GM19455 (cell line): Measurements from ENCODE around the gene MVK.
A peak's percentile ranks its signal among the peaks of the same experiment; 100 is the strongest.

Source experiments
- ATAC-seq: cut with Tn5 transposase; IDR thresholded peaks from one replicate; pipeline ENCODE4 v1.9.1; 2021; ENCODE audit not compliant: unreplicated experiment

MVK gene

DNA sequence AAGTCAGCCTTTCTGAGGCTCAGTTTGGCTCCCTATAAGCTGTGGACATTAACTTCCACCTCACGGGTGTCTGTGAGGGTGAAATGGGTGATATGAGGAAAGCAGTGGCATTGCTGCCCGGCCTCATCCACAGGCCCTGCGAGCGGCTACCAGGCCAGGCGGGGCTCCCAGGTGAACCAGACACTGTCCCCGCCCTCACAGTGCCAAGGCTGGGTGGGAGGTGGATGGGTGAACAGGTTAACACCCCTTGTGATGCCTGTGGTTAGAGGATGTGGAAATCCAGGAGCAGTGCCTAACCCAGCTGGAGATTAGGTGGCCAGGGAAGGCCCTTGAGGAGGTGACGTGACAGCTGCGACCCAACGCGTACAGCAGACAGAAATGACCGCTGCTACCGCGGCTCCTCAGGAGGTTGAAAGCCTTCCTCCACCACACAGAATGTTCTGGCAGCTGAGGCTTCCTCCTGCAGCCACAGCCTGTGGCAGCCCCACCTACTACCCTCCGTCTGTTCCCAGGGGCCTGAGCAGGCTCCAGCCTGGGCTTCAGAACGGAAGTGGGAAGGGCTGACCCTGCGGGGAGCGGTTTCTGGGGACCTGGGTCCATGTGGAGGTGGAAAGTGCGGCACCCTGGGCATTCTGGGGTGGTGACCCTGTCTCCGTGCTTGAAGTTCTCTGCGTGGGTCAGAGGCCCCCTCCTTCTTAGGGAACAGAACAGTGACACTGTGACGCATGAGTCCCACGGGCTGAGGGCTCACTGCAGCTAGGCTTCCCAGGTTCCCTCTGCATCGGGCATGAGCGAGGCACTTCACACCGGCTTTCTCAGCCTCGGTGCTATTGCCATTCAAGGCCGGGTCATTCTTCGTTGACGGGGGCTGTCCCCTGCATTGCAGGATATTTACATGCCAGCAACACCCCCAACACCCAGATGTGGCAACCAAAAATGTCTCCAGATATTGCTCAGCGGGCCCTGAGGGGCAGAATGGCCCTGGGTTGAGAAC lies 10.0 kb upstream of the MVK start:
- no peak for ATAC-seq

DNA sequence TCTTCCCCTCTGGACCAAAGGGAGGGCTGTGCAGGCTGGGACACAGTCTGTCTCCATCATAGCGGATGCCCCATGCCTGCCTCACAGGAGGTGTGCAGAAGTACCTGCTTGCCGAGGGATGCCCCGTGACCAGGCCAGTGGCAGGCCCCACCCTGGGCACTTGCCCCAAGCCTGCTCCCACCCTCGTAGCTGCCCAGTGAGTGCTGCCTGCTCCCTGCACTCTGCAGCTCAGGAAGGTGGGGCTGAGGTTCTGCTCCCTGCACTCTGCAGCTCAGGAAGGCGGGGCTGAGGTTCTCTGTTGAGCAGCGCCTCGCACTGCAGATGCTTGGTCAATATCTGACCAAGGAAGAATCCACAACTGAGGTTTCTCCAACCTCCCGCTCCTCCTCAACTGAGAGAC lies 7.2 kb upstream of the MVK start:
- no peak for ATAC-seq

- ATAC-seq = no peak
Measured at GRCh38 chr12:109567296-109567695, 6.3 kb upstream of the MVK start.

DNA sequence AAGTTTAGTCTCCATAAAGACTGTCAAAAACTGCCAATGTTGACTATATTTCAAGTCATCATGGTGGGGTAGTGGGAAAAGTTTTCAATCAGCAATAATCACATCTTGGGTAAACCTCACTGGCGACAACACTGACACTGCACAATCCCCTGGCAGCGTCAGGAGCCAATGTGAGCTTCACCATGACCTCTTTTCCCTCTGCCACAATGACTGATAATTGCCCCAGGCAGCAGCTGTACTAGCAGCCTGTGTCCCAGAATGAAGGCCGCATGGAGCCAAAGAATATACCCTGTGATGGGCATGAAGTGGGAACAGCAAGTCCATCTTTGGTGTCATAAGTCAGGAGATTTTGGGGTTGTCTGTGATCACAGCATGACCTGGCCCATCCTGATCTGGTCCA lies 5.6 kb upstream of the MVK start:
- no peak for ATAC-seq

- ATAC-seq = no peak
Measured at GRCh38 chr12:109568486-109568885, 5.1 kb upstream of the MVK start.

DNA sequence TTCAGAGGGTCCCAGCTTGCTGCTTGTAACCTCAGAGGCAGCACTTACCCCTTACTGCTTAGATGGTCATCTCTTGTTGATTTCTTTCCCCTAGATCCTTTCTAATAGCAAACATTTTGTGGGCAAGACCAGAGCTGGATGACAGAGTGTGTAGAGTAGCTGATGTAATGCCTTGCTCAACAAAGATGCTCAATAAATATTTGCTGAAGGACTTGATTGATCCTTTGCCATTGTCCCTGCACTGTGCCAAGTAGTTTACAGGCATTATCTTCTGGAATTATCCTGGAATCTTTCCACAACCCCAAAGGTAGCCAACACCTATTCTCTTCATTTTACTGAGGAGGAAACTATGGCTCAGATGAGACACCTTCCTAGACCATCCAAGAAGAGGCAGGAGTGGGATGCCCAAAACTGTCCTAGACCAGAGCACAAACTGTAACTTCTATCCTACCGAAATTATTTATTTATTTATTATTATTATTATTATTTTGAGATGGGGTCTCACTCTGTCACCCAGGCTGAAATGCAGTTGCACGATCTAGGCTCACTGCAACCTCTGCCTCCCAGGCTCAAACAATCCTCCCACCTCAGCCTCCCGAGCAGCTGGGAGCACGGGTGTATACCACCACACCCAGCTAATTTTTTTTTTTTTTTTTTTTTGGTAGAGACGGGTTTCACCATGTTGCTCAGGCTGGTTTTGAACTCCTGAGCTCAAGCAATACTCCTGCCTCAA lies 1.7 kb upstream of the MVK start:
- no peak for ATAC-seq

- no peak for ATAC-seq
Measured at GRCh38 chr12:109572506-109572845, 1.1 kb upstream of the MVK start.

DNA sequence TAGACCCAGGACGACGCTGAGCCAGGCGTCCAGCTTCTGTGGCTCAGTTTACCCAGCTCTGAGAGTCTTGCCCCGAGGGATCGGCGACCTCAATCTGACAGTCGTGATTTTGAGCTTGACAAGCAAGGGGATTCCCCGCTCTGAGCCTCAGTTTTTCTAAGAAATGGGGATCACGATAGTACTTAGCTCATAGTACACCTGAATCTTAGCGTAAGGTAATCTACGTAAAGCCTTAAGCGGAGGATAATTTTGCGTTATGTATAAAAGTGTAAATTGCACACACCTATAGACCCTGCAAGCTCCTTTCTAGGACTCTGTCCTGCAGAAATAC lies 285 bp downstream of the MVK start:
- ATAC-seq = peak; percentile 7

DNA sequence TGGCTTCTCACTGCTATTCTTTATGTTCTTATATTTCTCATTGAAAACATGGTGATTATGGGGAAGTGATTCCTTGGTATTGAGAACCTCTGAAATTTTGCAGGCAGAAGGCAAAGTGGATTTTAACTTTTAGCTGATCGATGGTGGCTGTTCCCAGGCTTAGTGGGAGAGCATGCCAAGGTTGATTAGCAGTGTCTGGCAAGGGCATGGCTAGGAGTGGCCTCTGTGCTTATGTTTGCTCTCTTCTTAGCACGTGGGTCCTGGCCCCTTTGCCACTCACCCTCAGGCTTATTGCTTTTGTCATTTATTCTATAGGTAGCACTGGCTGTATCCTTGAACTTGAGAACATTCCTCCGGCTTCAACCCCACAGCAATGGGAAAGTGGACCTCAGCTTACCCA lies 2.1 kb downstream of the MVK start:
- no peak for ATAC-seq

- ATAC-seq = no peak
Measured at GRCh38 chr12:109577311-109577710, 3.7 kb downstream of the MVK start.

- no peak for ATAC-seq
Measured at GRCh38 chr12:109578330-109578927, 4.8 kb downstream of the MVK start.

DNA sequence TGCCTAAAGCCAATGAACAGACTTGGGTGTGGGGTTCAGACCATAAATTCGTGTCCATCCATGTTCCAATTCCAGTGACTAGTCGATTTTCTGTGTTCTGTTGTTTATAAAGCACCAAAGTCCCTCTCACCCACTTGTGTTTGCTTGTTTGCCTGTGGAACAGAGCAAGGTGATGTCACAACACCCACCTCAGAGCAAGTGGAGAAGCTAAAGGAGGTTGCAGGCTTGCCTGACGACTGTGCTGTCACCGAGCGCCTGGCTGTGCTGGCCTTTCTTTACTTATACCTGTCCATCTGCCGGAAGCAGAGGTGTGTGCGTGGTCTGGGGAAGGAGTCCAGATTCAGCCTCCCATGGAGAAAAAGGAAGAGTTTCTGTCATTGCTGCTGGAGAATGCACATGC lies 6.0 kb downstream of the MVK start:
- no peak for ATAC-seq

GRCh38 chr12:109580272-109580671 lies 6.7 kb downstream of the MVK start:
- ATAC-seq = no peak

GRCh38 chr12:109580684-109581333 lies 7.2 kb downstream of the MVK start:
- ATAC-seq = no peak

DNA sequence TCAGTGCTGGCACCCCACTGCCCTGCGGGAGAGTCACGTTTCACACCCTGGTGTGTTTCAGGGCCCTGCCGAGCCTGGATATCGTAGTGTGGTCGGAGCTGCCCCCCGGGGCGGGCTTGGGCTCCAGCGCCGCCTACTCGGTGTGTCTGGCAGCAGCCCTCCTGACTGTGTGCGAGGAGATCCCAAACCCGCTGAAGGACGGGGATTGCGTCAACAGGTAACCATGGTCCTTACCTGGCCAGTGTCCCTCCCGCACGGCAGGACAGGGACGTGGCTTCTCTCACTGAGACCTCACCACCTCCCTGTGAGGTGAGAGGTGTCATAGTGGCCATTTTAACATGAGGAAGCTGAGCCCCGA lies 7.7 kb downstream of the MVK start:
- ATAC-seq = no peak

GRCh38 chr12:109581856-109582255 lies 8.3 kb downstream of the MVK start:
- ATAC-seq = no peak

DNA sequence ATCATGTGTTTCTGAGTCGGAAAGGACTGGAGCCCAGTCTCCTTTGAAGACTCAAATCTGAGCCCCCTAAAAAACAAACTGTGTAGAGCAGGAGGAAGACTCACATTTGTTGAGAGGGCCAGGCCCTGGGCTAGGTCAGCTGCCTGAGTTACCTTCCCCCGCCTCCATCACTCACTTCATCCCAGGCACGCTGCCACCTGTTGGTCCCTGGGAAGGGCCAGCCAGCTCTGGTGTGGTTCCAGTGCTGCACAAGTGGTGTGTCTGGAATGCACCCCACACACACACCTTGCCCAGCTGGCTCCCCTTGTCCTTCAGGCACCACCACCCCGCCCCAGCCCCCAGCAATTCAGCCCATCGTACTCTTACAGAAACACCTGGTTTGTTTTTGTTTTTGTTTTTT lies 9.0 kb downstream of the MVK start:
- no peak for ATAC-seq

DNA sequence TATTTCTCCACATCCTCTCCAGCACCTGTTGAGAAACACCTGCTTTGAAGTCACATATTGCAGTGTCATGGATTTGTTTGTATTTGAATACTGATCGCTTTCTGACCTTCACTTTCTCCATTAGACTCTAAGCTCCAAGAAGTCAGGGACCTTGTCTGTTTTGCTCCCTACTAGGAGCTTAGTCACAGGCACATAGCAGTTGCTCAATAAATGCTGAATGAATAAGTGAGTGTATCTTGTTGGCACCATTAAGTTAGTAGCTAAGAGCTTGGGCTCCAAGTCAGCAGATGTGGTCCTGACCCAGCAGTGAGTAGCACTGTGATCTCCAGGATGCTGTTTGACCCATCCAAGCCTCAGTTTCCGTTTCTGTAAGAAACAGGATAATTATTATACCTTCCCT lies 10.1 kb downstream of the MVK start:
- no peak for ATAC-seq

DNA sequence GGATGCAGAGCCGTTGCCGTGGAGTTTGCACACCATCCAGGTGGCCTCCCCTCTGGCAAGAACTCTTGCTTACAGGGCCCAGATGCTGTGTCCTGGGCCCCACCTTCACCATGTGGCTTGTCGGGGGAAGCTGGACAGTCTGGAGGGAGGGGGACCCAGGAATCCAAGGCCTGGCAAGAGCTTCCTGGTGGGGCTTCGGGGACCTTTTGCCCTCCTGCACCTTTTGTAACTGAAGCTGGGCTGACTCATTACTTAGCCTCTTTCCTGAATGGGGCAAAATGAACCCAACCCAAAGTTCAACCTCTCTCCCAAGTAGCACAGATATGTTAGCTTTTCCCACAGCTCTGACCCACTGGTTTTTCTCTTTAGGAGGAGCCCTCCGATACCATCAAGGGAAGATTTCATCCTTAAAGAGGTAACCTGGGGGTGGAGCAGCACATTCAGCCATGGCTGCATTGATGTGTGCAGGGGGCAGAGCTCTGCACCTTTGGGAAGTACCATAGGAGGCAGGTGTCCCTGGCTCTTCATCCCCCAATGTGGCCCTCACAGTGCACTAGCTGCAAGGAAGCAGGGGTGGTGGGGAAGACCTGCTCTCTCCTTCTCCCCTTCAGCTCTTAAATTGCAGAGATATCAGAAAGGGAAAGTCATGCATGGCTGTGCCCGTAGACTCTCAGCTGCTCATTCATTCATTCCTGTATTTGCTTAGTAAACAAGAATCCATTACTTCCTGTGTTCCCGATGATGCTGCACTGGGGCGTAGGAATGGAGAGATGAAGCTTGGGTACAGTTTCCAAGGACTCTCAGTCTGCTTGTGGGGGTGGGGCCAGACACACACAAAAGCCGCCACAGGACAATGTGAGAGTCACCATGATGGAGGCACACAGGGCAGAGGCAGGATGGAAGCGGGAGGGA lies 13.0 kb downstream of the MVK start:
- ATAC-seq = no peak

- ATAC-seq = no peak
Measured at GRCh38 chr12:109587921-109588320, 14.3 kb downstream of the MVK start.
